Transverse colon (tissue), 4 donors: ENCODE results near the gene WDR76.

ENCODE experiments used
- POLR2AphosphoS5 ChIP-seq, 3 donors: sonication (generic); formaldehyde crosslinking; IDR thresholded peaks; one replicate each; pipeline ENCODE4 v1.6.1; 2016; ENCODE audit warnings: antibody characterized with exemption in 3 of 3
- TF ChIP-seq, protein P1 (sequence below), 5 experiments: fragments of 200-600 bp in 3 of 5; fragments of 450-650 bp in 2 of 5; sonication (generic) in 3 of 5; IDR thresholded peaks; 1 replicate in 2 of 5; 2 replicates in 3 of 5; pipeline ENCODE4 v1.5.1; 2016 to 2017; ENCODE audit warnings: antibody characterized with exemption in 5 of 5, inconsistent platforms in 3 of 5, mild to moderate bottlenecking in 2 of 5, moderate library complexity in 1 of 5

DNA sequence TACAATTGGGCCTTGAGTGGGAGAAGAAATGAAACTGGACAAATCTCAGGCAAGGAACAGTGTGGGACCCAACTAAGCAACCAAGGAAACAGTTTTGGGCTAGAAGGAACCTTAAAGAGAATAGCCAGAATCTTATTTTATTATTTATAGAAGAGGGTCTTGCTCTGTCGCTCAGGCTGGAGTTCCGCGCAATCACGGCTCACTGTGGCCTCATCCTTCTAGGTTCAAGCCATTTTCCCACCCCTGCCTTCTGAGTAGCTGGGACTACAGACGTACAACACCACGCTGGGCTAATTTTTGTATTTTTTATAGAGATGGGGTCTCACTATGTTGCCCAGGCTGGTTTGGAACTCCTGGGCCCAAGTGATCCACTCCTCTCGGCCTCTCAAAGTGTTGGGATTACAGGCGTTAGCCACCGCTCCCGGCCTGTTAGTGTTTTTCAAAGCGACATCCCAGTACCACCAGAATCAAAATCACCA is 734 bp upstream of the WDR76 start:
- no peak for TF ChIP-seq POLR2AphosphoS5 (IDR thresholded peaks at IDR 0.05)
- TF ChIP-seq, protein P1, sequence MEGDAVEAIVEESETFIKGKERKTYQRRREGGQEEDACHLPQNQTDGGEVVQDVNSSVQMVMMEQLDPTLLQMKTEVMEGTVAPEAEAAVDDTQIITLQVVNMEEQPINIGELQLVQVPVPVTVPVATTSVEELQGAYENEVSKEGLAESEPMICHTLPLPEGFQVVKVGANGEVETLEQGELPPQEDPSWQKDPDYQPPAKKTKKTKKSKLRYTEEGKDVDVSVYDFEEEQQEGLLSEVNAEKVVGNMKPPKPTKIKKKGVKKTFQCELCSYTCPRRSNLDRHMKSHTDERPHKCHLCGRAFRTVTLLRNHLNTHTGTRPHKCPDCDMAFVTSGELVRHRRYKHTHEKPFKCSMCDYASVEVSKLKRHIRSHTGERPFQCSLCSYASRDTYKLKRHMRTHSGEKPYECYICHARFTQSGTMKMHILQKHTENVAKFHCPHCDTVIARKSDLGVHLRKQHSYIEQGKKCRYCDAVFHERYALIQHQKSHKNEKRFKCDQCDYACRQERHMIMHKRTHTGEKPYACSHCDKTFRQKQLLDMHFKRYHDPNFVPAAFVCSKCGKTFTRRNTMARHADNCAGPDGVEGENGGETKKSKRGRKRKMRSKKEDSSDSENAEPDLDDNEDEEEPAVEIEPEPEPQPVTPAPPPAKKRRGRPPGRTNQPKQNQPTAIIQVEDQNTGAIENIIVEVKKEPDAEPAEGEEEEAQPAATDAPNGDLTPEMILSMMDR (IDR thresholded peaks at IDR 0.05) = no peak
